ENCODE measurements around the gene FMNL2.

GRCh38 chr2:152335016-152335725, at the start of gene FMNL2:
- TF ChIP-seq CTCF (IDR thresholded peaks at IDR 0.05; ENCODE audit: low read length) (peak; percentile 16; the same call in 1 of the 2 replicates), EZH2phosphoT487 (IDR thresholded peaks at IDR 0.05; ENCODE audit: low read length) (no peak)

Measured in MM.1S (cell line).